HCT116 (cell line): ENCODE measurements around the gene PCCA. TPM values are rescaled to one million over a fixed set of nuclear protein-coding genes. Genes with fewer than 3 reads are reported as not detected.

Source experiments
- ATAC-seq: fragments of 200-7000 bp; cut with Tn5 transposase; 2 replicates; pipeline ENCODE4 v1.9.1; 2020; ENCODE audit warnings: mild to moderate bottlenecking, moderate library complexity
- BruUV-seq: library from RNA; stranded (reverse); fragments of 400-500 nt; replicated peaks from 2 replicates; lab custom pipeline; 2021; lab: Mats Ljungman, UMichigan
- CTCF ChIA-PET: fragments of 300-600 bp; sonication (Branson Sonifier 250); formaldehyde crosslinking; loops from one replicate; lab custom pipeline; 2021; ENCODE audit warnings: antibody characterized with exemption; lab: Charles Lee
- POLR2A ChIA-PET: fragments of 300-600, 350-600 bp; sonication (Branson Sonifier 250); formaldehyde crosslinking; loops from one replicate; lab custom pipeline; 2021; ENCODE audit warnings: antibody characterized with exemption; lab: Charles Lee
- RAD21 ChIA-PET, 2 experiments: fragments of 300-600 bp; sonication (Branson Sonifier 250); formaldehyde crosslinking; loops; one replicate each; lab custom pipeline; 2023; ENCODE audit warnings: low total read pairs in 2 of 2; ENCODE audit not compliant: uncharacterized antibody in 2 of 2, unreplicated experiment in 2 of 2, low non-redundant PET in 1 of 2; lab: Charles Lee
- DNase-seq: peaks from one replicate; pipeline ENCODE4 v3.0.0-alpha.2; 2010; ENCODE audit warnings: low read depth, low spot score
- H2AFZ ChIP-seq: fragments of 200-600 bp; shearing (Covaris generic), sonication (generic); 2 replicates; pipeline ENCODE4 v1.6.1; 2017; ENCODE audit warnings: low read depth, mixed run types, mixed read lengths, antibody characterized with exemption, low read length; ENCODE audit not compliant: poor library complexity, severe bottlenecking
- H3K27ac ChIP-seq: 2 replicates; pipeline ENCODE4 v1.5.1; 2012; ENCODE audit warnings: low read depth, low read length
- H3K27me3 ChIP-seq: fragments of 200-600 bp; sonication (generic); 2 replicates; pipeline ENCODE4 v1.6.1; 2016; ENCODE audit warnings: mixed run types, low read length, mixed read lengths; ENCODE audit not compliant: insufficient read depth
- H3K36me3 ChIP-seq, 2 experiments: fragments of 200-500 bp in 1 of 2; fragments of 200-600 bp in 1 of 2; sonication (Bioruptor generic) in 1 of 2; sonication (generic) in 1 of 2; 2 replicates each; pipeline versions ENCODE4 v1.5.1 to v1.6.1; 2014 to 2016; ENCODE audit warnings: low read length in 2 of 2, inconsistent platforms in 1 of 2, mixed read lengths in 1 of 2, mixed run types in 1 of 2; ENCODE audit not compliant: insufficient read depth in 2 of 2, control insufficient read depth in 1 of 2
- H3K4me1 ChIP-seq, 2 experiments: fragments of 200-600 bp in 1 of 2; sonication (generic) in 1 of 2; 2 replicates each; pipeline versions ENCODE4 v1.5.1 to v1.6.1; 2012 to 2017; ENCODE audit warnings: low read length in 2 of 2, inconsistent platforms in 1 of 2, mild to moderate bottlenecking in 1 of 2, mixed read lengths in 1 of 2, mixed run types in 1 of 2, moderate library complexity in 1 of 2; ENCODE audit not compliant: insufficient read depth in 2 of 2, control insufficient read depth in 1 of 2
- H3K4me2 ChIP-seq: fragments of 200-600 bp; sonication (generic); 2 replicates; pipeline ENCODE4 v1.6.1; 2017; ENCODE audit warnings: mixed run types, low read length, mixed read lengths
- H3K4me3 ChIP-seq, 2 experiments: fragments of 200-600 bp in 1 of 2; sonication (generic) in 1 of 2; replicated peaks in 1 of 2; 2 replicates each; pipeline ENCODE4 v1.5.1; 2011 to 2016; ENCODE audit warnings: low read length in 2 of 2, control low read depth in 1 of 2, low read depth in 1 of 2, mild to moderate bottlenecking in 1 of 2, mixed read lengths in 1 of 2, mixed run types in 1 of 2
- H3K79me2 ChIP-seq: fragments of 200-600 bp; sonication (generic); 2 replicates; pipeline ENCODE4 v1.6.1; 2017; ENCODE audit warnings: mild to moderate bottlenecking, mixed run types, low read length, moderate library complexity, mixed read lengths; ENCODE audit not compliant: insufficient read depth
- H3K9ac ChIP-seq: fragments of 200-600 bp; sonication (generic); 2 replicates; pipeline ENCODE4 v1.6.1; 2016; ENCODE audit warnings: low read length, mixed read lengths
- H3K9me2 ChIP-seq: fragments of 200-600 bp; sonication (generic), shearing (Covaris generic); 2 replicates; pipeline ENCODE4 v1.6.1; 2017; ENCODE audit warnings: mixed run types, mild to moderate bottlenecking, moderate library complexity; ENCODE audit not compliant: insufficient read depth
- H3K9me3 ChIP-seq, 2 experiments: fragments of 200-500 bp in 1 of 2; fragments of 200-600 bp in 1 of 2; sonication (Bioruptor generic) in 1 of 2; sonication (generic) in 1 of 2; 2 replicates each; pipeline ENCODE4 v1.6.1; 2014 to 2017; ENCODE audit warnings: low read length in 2 of 2, mixed read lengths in 2 of 2, inconsistent platforms in 1 of 2, low read depth in 1 of 2, mild to moderate bottlenecking in 1 of 2, mixed run types in 1 of 2, moderate library complexity in 1 of 2; ENCODE audit not compliant: control insufficient read depth in 1 of 2, insufficient read depth in 1 of 2
- H4K20me1 ChIP-seq: fragments of 200-600 bp; sonication (generic), shearing (Covaris generic); 2 replicates; pipeline ENCODE4 v1.6.1; 2017; ENCODE audit warnings: mixed run types, mild to moderate bottlenecking, moderate library complexity; ENCODE audit not compliant: insufficient read depth
- ATF3 ChIP-seq: IDR thresholded peaks from 2 replicates; pipeline ENCODE4 v1.6.1; 2012
- CBX3 ChIP-seq: IDR thresholded peaks from 2 replicates; pipeline ENCODE4 v1.6.1; 2012; ENCODE audit warnings: low read depth
- CTCF ChIP-seq, 3 experiments: fragments of 200-600 bp in 1 of 3; sonication (generic) in 1 of 3; IDR thresholded peaks in 2 of 3; conservative IDR thresholded peaks in 1 of 3; 2 replicates each; pipeline ENCODE4 v1.5.1; 2012 to 2017; ENCODE audit warnings: low read depth in 2 of 3, low read length in 2 of 3, antibody characterized with exemption in 1 of 3, borderline replicate concordance in 1 of 3, control low read depth in 1 of 3, mild to moderate bottlenecking in 1 of 3, mixed read lengths in 1 of 3, mixed run types in 1 of 3, moderate library complexity in 1 of 3; ENCODE audit not compliant: insufficient read depth in 1 of 3
- EGR1 ChIP-seq: IDR thresholded peaks from 2 replicates; pipeline ENCODE4 v1.6.1; 2012; ENCODE audit warnings: low read depth
- ELF1 ChIP-seq: IDR thresholded peaks from 2 replicates; pipeline ENCODE4 v1.6.1; 2012; ENCODE audit warnings: low read depth, borderline replicate concordance
- EZH2 ChIP-seq: fragments of 200-600 bp; sonication (generic); IDR thresholded peaks from 2 replicates; pipeline ENCODE4 v1.6.1; 2017; ENCODE audit warnings: antibody characterized with exemption, mixed run types
- FOSL1 ChIP-seq: IDR thresholded peaks from 2 replicates; pipeline ENCODE4 v1.6.1; 2012; ENCODE audit warnings: low read depth
- JUND ChIP-seq: IDR thresholded peaks from 2 replicates; pipeline ENCODE4 v1.6.1; 2012
- MAX ChIP-seq: IDR thresholded peaks from 2 replicates; pipeline ENCODE4 v1.6.1; 2012
- POLR2A ChIP-seq: IDR thresholded peaks from 2 replicates; pipeline ENCODE4 v1.7.0; 2011; ENCODE audit warnings: borderline replicate concordance; ENCODE audit not compliant: insufficient read depth, insufficient read length; ENCODE audit errors: extremely low read depth
- RAD21 ChIP-seq: IDR thresholded peaks from 2 replicates; pipeline ENCODE4 v1.6.1; 2012; ENCODE audit warnings: low read depth, mild to moderate bottlenecking
- SIN3A ChIP-seq: IDR thresholded peaks from 2 replicates; pipeline ENCODE4 v1.6.1; 2012; ENCODE audit warnings: low read depth
- SP1 ChIP-seq: IDR thresholded peaks from 2 replicates; pipeline ENCODE4 v1.6.1; 2012; ENCODE audit warnings: low read depth
- TCF7L2 ChIP-seq: IDR thresholded peaks from 2 replicates; pipeline ENCODE4 v1.7.0; 2011; ENCODE audit warnings: borderline replicate concordance, inconsistent platforms; ENCODE audit not compliant: insufficient read depth, insufficient read length; ENCODE audit errors: extremely low read depth
- YY1 ChIP-seq: IDR thresholded peaks from 2 replicates; pipeline ENCODE4 v1.6.1; 2011; ENCODE audit warnings: low read length, low read depth, moderate library complexity, mild to moderate bottlenecking; ENCODE audit not compliant: insufficient replicate concordance; ENCODE audit errors: extremely low read depth
- ZFX ChIP-seq: fragments of 450-650 bp; IDR thresholded peaks from 2 replicates; pipeline ENCODE4 v1.6.1; 2017
- ZNF274 ChIP-seq: fragments of 200-500 bp; sonication (Bioruptor generic); IDR thresholded peaks from 2 replicates; pipeline ENCODE4 v1.6.1; 2014; ENCODE audit warnings: mild to moderate bottlenecking, low read depth, low read length, inconsistent platforms
- intact Hi-C: fragments of 100-400 bp; cut with micrococcal nuclease; formaldehyde crosslinking; loops from 2 replicates; pipeline ENCODE4 v1.10.0; 2022
- total RNA-seq: library from RNA; stranded (reverse); gene quantifications from one replicate; pipeline ENCODE4 v1.2.1, GENCODE V29; 2021; ENCODE audit not compliant: unreplicated experiment

The PCCA gene
- total RNA-seq, 1 experiment from 2014 or later, result 23.0 TPM

GRCh38 chr13:100465558-100465957 is 376.7 kb downstream of the PCCA start:
- TF ChIP-seq SIN3A (no peak), EGR1 (no peak), CTCF (IDR thresholded peaks at IDR 0.05 in 2 of 3, conservative IDR thresholded peaks at IDR 0.05 in 1 of 3; ENCODE audit: borderline replicate concordance in 1 of 3, insufficient read depth in 1 of 3, low read depth in 2 of 3, low read length in 2 of 3) (no peak), EZH2 (no peak), TCF7L2 (no peak), MAX (no peak), JUND (no peak), CBX3 (no peak), ZNF274 (no peak), YY1 (no peak), ELF1 (no peak), RAD21 (no peak), ZFX (no peak), POLR2A (no peak), ATF3 (no peak), FOSL1 (no peak), SP1 (no peak)
- H2AFZ ChIP-seq, result no peak overlapping the region
- no peaks in the 10 kb centered on the region for H3K79me2 ChIP-seq
- H3K9me2 ChIP-seq, result no peaks in the 10 kb centered on the region
- ChIA-PET RAD21 (interaction anchor here in 1 of 2 experiments (1.7 kb wide), 1 partner anchor 32 kb away, joined by 4 read pairs; no protein-coding TSS in a partner anchor), CTCF (no interaction called here), POLR2A (interaction anchor here (1.4 kb wide), 1 partner anchor 11 kb away, joined by 3 read pairs; no protein-coding TSS in a partner anchor)
- no peaks in the 10 kb centered on the region for H3K27me3 ChIP-seq
- H3K9me3 ChIP-seq, result no peaks in the 10 kb centered on the region
- ATAC-seq (no peak), DNase-seq (no peak)
- BruUV-seq, result no TSS peak
- intact Hi-C loops, result no loop called here
- H3K4me2 ChIP-seq, result no peak overlapping the region
- no peaks in the 10 kb centered on the region for H3K4me1 ChIP-seq
- no peak overlapping the region for H3K9ac ChIP-seq
- no peaks in the 10 kb centered on the region for H3K36me3 ChIP-seq
- H3K27ac ChIP-seq, result no peak overlapping the region
- H3K4me3 ChIP-seq, result no peak overlapping the region
- H4K20me1 ChIP-seq, result no peaks in the 10 kb centered on the region
